Peyer's patch (tissue), 4 donors: Measurements from ENCODE around the gene OR10A7.

Experiments
- POLR2A ChIP-seq, 2 donors: fragments of 450-650 bp; IDR thresholded peaks; one replicate each; pipeline ENCODE4 v1.5.1; 2017; ENCODE audit warnings: antibody characterized with exemption in 2 of 2, mild to moderate bottlenecking in 2 of 2, moderate library complexity in 2 of 2
- TF ChIP-seq, protein P1 (sequence below), 6 experiments: fragments of 450-650 bp in 4 of 6; fragments of 200-600 bp in 2 of 6; sonication (generic) in 1 of 6; IDR thresholded peaks; one replicate each; pipeline ENCODE4 v1.5.1; 2017 to 2019; ENCODE audit warnings: antibody characterized with exemption in 6 of 6, mild to moderate bottlenecking in 3 of 6, moderate library complexity in 1 of 6

GRCh38 chr12:55188573-55188972 is 32.3 kb upstream of the OR10A7 start:
- no peak for TF ChIP-seq POLR2A (IDR thresholded peaks at IDR 0.05)
- TF ChIP-seq, protein P1, sequence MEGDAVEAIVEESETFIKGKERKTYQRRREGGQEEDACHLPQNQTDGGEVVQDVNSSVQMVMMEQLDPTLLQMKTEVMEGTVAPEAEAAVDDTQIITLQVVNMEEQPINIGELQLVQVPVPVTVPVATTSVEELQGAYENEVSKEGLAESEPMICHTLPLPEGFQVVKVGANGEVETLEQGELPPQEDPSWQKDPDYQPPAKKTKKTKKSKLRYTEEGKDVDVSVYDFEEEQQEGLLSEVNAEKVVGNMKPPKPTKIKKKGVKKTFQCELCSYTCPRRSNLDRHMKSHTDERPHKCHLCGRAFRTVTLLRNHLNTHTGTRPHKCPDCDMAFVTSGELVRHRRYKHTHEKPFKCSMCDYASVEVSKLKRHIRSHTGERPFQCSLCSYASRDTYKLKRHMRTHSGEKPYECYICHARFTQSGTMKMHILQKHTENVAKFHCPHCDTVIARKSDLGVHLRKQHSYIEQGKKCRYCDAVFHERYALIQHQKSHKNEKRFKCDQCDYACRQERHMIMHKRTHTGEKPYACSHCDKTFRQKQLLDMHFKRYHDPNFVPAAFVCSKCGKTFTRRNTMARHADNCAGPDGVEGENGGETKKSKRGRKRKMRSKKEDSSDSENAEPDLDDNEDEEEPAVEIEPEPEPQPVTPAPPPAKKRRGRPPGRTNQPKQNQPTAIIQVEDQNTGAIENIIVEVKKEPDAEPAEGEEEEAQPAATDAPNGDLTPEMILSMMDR (IDR thresholded peaks at IDR 0.05): no peak
